PC-9 (cell line): Measurements from ENCODE around the gene MACROD1. TPM values are rescaled to one million over a fixed set of nuclear protein-coding genes. Genes with fewer than 3 reads are reported as not detected.

ENCODE experiments used
- BruUV-seq: library from RNA; stranded (reverse); fragments of 400-500 nt; replicated peaks from 2 replicates; lab custom pipeline; 2021; lab: Mats Ljungman, UMichigan
- CTCF ChIA-PET: fragments of 300-600 bp; sonication (Branson Sonifier 250); formaldehyde crosslinking; loops from one replicate; lab custom pipeline; 2022; ENCODE audit warnings: antibody characterized with exemption; lab: Charles Lee
- POLR2A ChIA-PET: fragments of 300-600 bp; sonication (Branson Sonifier 250); formaldehyde crosslinking; loops from one replicate; lab custom pipeline; 2022; ENCODE audit warnings: antibody characterized with exemption; ENCODE audit not compliant: unreplicated experiment; lab: Charles Lee
- DNase-seq, 2 experiments: peaks; one replicate each; pipeline versions ENCODE4 v3.0.0 to v3.0.0-alpha.2; 2015 to 2022; ENCODE audit warnings: mixed read lengths in 1 of 2
- H2AFZ ChIP-seq: fragments of 200-600 bp; sonication (generic); 2 replicates; pipeline ENCODE4 v1.8.1; 2017; ENCODE audit warnings: antibody characterized with exemption
- H3F3A ChIP-seq: fragments of 200-600 bp; sonication (generic); 2 replicates; pipeline ENCODE4 v1.8.1; 2017; ENCODE audit warnings: antibody characterized with exemption, mild to moderate bottlenecking, low read depth; ENCODE audit not compliant: insufficient read depth
- H3K27ac ChIP-seq: fragments of 200-600 bp; sonication (generic); 2 replicates; pipeline ENCODE4 v1.6.1; 2016; ENCODE audit warnings: mixed run types
- H3K27me3 ChIP-seq: fragments of 200-600 bp; sonication (generic); 2 replicates; pipeline ENCODE4 v1.6.1; 2016; ENCODE audit warnings: low read depth, mixed run types; ENCODE audit not compliant: insufficient read depth
- H3K36me3 ChIP-seq: fragments of 200-600 bp; sonication (generic); 2 replicates; pipeline ENCODE4 v1.6.1; 2016; ENCODE audit warnings: low read depth, mixed run types
- H3K4me1 ChIP-seq: fragments of 200-600 bp; sonication (generic); replicated peaks from 2 replicates; pipeline ENCODE4 v1.6.1; 2016; ENCODE audit warnings: mixed run types; ENCODE audit not compliant: insufficient read depth
- H3K4me2 ChIP-seq: fragments of 200-600 bp; sonication (generic); 2 replicates; pipeline ENCODE4 v1.6.1; 2017; ENCODE audit warnings: mixed run types
- H3K4me3 ChIP-seq: fragments of 200-600 bp; sonication (generic); 2 replicates; pipeline ENCODE4 v1.6.1; 2016; ENCODE audit warnings: mixed run types
- H3K79me2 ChIP-seq: fragments of 200-600 bp; sonication (generic); 2 replicates; pipeline ENCODE4 v1.6.1; 2017; ENCODE audit warnings: low read depth, mixed run types
- H3K9me2 ChIP-seq: fragments of 200-600 bp; sonication (generic); 2 replicates; pipeline ENCODE4 v1.8.1; 2017; ENCODE audit warnings: mild to moderate bottlenecking; ENCODE audit not compliant: insufficient read depth
- H3K9me3 ChIP-seq: fragments of 200-600 bp; sonication (generic); 2 replicates; pipeline ENCODE4 v1.8.1; 2016; ENCODE audit warnings: low read depth; ENCODE audit not compliant: insufficient read depth
- H4K20me1 ChIP-seq: fragments of 200-600 bp; sonication (generic); 2 replicates; pipeline ENCODE4 v1.8.1; 2017; ENCODE audit not compliant: insufficient read depth
- EZH2 ChIP-seq: fragments of 200-600 bp; sonication (generic); IDR thresholded peaks from 2 replicates; pipeline ENCODE4 v1.8.0; 2017; ENCODE audit warnings: antibody characterized with exemption, low read depth
- intact Hi-C: fragments of 100-400 bp; cut with micrococcal nuclease; formaldehyde crosslinking; loops from one replicate; pipeline ENCODE4 v1.10.0; 2022; ENCODE audit not compliant: unreplicated experiment
- total RNA-seq: library from RNA; stranded (reverse); gene quantifications from 2 replicates; pipeline ENCODE4 v1.2.3, GENCODE V29; 2021
- TF ChIP-seq, protein P1 (sequence below): fragments of 200-600 bp; sonication (generic); conservative IDR thresholded peaks from 2 replicates; pipeline ENCODE4 v1.6.1; 2017; ENCODE audit warnings: mixed run types, antibody characterized with exemption, mild to moderate bottlenecking, moderate library complexity

Gene MACROD1
- total RNA-seq, 1 experiment from 2014 or later, result 41.0 TPM

DNA sequence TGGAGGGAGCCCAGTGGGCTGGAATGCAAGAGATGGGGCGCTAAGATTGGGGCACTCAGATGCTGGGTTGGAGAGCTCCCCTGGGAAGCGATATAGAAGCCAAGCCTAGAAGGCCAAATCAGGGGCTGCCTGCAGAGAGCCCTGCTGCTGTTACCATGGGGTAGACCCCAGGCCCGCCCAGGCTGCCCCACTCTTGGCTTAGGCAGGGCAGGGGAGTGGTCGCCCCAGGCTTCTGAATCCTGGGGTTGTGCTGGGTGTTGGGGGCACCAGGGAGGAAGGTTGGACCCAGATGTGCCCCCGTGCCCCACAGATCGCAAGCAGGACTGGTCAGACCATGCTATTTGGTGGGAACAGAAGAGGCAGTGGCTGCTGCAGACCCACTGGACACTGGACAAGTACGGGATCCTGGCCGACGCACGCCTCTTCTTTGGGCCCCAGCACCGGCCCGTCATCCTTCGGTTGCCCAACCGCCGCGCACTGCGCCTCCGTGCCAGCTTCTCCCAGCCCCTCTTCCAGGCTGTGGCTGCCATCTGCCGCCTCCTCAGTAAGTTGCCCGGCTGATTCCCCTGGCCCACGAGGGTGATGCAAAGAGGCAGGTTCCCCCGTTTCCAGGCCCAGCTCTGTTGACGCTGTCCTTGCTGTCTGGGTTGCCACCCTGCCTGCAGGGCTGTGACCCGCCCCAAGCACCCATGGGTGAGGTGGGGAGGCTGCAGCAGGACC lies 44.5 kb upstream of the MACROD1 start:
- H3K9me2 ChIP-seq, result no peaks in the 10 kb centered on the region
- no peak overlapping the region for H3K4me3 ChIP-seq
- CTCF ChIA-PET, result no interaction called here
- no peak overlapping the region for H2AFZ ChIP-seq
- no peak for DNase-seq
- H3K4me2 ChIP-seq, result no peak overlapping the region
- BruUV-seq, result no TSS peak
- peaks cover 43% of the 10 kb centered on the region for H3F3A ChIP-seq
- H3K9me3 ChIP-seq, result no peaks in the 10 kb centered on the region
- H4K20me1 ChIP-seq, result no peaks in the 10 kb centered on the region
- no peak overlapping the region for H3K27ac ChIP-seq
- no peaks in the 10 kb centered on the region for H3K79me2 ChIP-seq
- no peaks in the 10 kb centered on the region for H3K36me3 ChIP-seq
- H3K27me3 ChIP-seq, result no peaks in the 10 kb centered on the region
- intact Hi-C loops, result no loop called here
- TF ChIP-seq, protein P1, sequence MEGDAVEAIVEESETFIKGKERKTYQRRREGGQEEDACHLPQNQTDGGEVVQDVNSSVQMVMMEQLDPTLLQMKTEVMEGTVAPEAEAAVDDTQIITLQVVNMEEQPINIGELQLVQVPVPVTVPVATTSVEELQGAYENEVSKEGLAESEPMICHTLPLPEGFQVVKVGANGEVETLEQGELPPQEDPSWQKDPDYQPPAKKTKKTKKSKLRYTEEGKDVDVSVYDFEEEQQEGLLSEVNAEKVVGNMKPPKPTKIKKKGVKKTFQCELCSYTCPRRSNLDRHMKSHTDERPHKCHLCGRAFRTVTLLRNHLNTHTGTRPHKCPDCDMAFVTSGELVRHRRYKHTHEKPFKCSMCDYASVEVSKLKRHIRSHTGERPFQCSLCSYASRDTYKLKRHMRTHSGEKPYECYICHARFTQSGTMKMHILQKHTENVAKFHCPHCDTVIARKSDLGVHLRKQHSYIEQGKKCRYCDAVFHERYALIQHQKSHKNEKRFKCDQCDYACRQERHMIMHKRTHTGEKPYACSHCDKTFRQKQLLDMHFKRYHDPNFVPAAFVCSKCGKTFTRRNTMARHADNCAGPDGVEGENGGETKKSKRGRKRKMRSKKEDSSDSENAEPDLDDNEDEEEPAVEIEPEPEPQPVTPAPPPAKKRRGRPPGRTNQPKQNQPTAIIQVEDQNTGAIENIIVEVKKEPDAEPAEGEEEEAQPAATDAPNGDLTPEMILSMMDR, result no peak
- no peak for TF ChIP-seq EZH2
- no peaks in the 10 kb centered on the region for H3K4me1 ChIP-seq
- POLR2A ChIA-PET, result no interaction called here

DNA sequence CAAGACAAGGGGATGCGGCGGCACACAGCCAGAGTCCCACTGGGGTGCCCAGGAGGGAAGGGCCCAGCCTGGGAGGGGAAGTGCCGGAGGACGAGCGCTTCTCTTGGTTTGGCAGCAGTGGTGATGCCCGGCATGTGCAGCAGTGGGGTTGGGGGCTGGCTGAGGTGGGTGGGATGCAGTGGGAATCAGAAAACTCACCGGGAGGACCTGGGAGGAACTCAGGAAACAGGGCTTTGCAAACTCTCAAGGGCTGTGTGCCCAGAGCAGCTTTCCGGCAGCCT lies 43.6 kb upstream of the MACROD1 start:
- intact Hi-C loops, result no loop called here
- no peak overlapping the region for H3K4me2 ChIP-seq
- H3K4me1 ChIP-seq, result no peaks in the 10 kb centered on the region
- H3K9me3 ChIP-seq, result no peaks in the 10 kb centered on the region
- no TSS peak for BruUV-seq
- H3K9me2 ChIP-seq, result no peaks in the 10 kb centered on the region
- ChIA-PET CTCF (no interaction called here), POLR2A (no interaction called here)
- TF ChIP-seq EZH2, result no peak
- TF ChIP-seq, protein P1, result no peak
- no peaks in the 10 kb centered on the region for H3K27me3 ChIP-seq
- no peaks in the 10 kb centered on the region for H3K79me2 ChIP-seq
- peaks cover 42% of the 10 kb centered on the region for H3F3A ChIP-seq
- H3K4me3 ChIP-seq, result no peak overlapping the region
- H3K27ac ChIP-seq, result no peak overlapping the region
- H3K36me3 ChIP-seq, result no peaks in the 10 kb centered on the region
- H2AFZ ChIP-seq, result no peak overlapping the region
- no peak for DNase-seq
- peaks cover 6% of the 10 kb centered on the region; the same call in 1 of the 2 replicates for H4K20me1 ChIP-seq

DNA sequence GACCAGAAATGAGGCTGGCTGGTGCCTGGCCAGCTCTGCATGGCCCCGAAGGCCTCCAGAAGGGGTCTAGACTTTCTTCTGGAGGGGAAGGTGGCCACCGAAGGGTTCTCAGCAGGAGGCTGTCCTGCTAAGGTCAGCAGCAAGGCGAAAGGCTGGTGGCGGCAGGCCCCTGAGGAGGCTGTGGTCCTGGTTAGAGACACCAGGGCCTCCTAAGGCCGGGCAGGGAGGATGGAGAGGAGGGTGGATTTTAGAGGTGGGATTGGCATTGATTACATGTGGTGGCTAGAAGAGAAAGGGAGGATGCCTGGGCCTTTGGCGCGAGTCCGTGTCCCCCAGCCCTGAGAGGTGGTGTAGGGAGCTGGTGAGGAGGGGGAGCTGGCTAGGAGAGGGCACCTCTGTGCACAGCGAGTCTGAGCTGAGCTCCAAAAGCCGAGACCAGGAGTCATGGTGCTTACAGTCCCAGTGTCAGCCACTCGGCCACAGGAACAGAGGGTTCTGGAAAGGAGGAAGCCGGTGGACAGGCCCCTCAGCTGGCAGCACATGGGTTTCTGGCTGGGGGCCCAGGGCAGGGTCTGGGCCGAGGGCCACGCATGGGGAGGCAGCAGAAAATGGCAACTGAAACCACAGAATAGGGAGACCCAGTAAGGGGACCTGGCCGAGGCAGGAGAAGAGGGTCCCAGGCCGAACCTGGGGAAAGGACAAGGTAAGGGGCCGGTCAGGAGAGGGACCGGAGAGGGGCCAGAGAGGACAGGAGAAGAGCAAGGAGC lies 43.1 kb upstream of the MACROD1 start:
- H3K4me1 ChIP-seq, result 0 out of 2 replicates have a peak, but pooled peaks cover 4% of the 10 kb centered on the region
- H3F3A ChIP-seq, result peaks cover 46% of the 10 kb centered on the region
- ChIA-PET POLR2A (no interaction called here), CTCF (no interaction called here)
- no peak overlapping the region for H3K4me2 ChIP-seq
- H3K4me3 ChIP-seq, result no peak overlapping the region
- H3K79me2 ChIP-seq, result no peaks in the 10 kb centered on the region
- no peaks in the 10 kb centered on the region for H3K27me3 ChIP-seq
- H4K20me1 ChIP-seq, result peaks cover 11% of the 10 kb centered on the region
- H2AFZ ChIP-seq, result no peak overlapping the region
- TF ChIP-seq, protein P1, result no peak
- TF ChIP-seq EZH2, result no peak
- no peak for DNase-seq
- no peak overlapping the region for H3K27ac ChIP-seq
- H3K9me3 ChIP-seq, result no peaks in the 10 kb centered on the region
- intact Hi-C loops, result no loop called here
- H3K36me3 ChIP-seq, result no peaks in the 10 kb centered on the region
- no peaks in the 10 kb centered on the region for H3K9me2 ChIP-seq
- BruUV-seq, result no TSS peak
